ENCODE measurements around the gene C4orf54. TPM values are rescaled to one million over a fixed set of nuclear protein-coding genes. Genes with fewer than 3 reads are reported as not detected.
A peak's percentile ranks its signal among the peaks of the same experiment; 100 is the strongest.

The C4orf54 gene
- total RNA-seq, 2 experiments from 2014 or later = not detected

GRCh38 chr4:99615170-99615820 lies 42.3 kb downstream of the C4orf54 start:
- intact Hi-C loops (cut with micrococcal nuclease; ENCODE audit: unreplicated experiment) = no loop called here
- CTCF ChIA-PET (ENCODE audit: unreplicated experiment) = no interaction called here
- no peaks in the 10 kb centered on the region for H3K36me3 ChIP-seq (ENCODE audit: insufficient read depth, low read length)
- no TSS peak for BruUV-seq (replicated peaks)
- TF ChIP-seq CTCF (conservative IDR thresholded peaks at IDR 0.05; ENCODE audit: low read length) (peak; percentile 49), EZH2phosphoT487 (IDR thresholded peaks at IDR 0.05; ENCODE audit: borderline replicate concordance, low read depth, low read length) (no peak)
- H4K20me1 ChIP-seq (ENCODE audit: insufficient read depth, low read length) = no peaks in the 10 kb centered on the region
- H3K4me2 ChIP-seq (ENCODE audit: low read length) = no peak overlapping the region
- H3K27ac ChIP-seq (ENCODE audit: low read depth, low read length, poor library complexity, severe bottlenecking) = no peak overlapping the region
- DNase-seq (ENCODE audit: low spot score) = no peak
- POLR2A ChIA-PET = interaction anchor here (0.6 kb wide), 1 partner anchor 49 kb away, joined by 4 read pairs; no protein-coding TSS in a partner anchor
- no peaks in the 10 kb centered on the region for H3K4me1 ChIP-seq (ENCODE audit: insufficient read depth, low read length, poor library complexity, severe bottlenecking)
- no peaks in the 10 kb centered on the region for H3K9me2 ChIP-seq (ENCODE audit: insufficient read depth, low read length)
- H2AFZ ChIP-seq (ENCODE audit: low read length) = no peak overlapping the region
- no peaks in the 10 kb centered on the region for H3K9me3 ChIP-seq (ENCODE audit: low read length)
- no peaks in the 10 kb centered on the region for H3K79me2 ChIP-seq (ENCODE audit: insufficient read depth, low read depth, low read length)
- no peak overlapping the region for H3K4me3 ChIP-seq (ENCODE audit: low read depth, low read length, poor library complexity, severe bottlenecking)

GRCh38 chr4:99614491-99614890 lies 43.1 kb downstream of the C4orf54 start:
- Histone ChIP-seq H3K4me3 (ENCODE audit: low read depth, low read length, poor library complexity, severe bottlenecking) (no peak overlapping the region), H3K4me2 (ENCODE audit: low read length) (no peak overlapping the region), H4K20me1 (ENCODE audit: insufficient read depth, low read length) (no peaks in the 10 kb centered on the region), H3K79me2 (ENCODE audit: insufficient read depth, low read depth, low read length) (no peaks in the 10 kb centered on the region), H3K4me1 (ENCODE audit: insufficient read depth, low read length, poor library complexity, severe bottlenecking) (no peaks in the 10 kb centered on the region), H3K27ac (ENCODE audit: low read depth, low read length, poor library complexity, severe bottlenecking) (no peak overlapping the region), H3K36me3 (ENCODE audit: insufficient read depth, low read length) (no peaks in the 10 kb centered on the region), H2AFZ (ENCODE audit: low read length) (no peak overlapping the region), H3K9me2 (ENCODE audit: insufficient read depth, low read length) (no peaks in the 10 kb centered on the region), H3K9me3 (ENCODE audit: low read length) (no peaks in the 10 kb centered on the region)
- DNase-seq (ENCODE audit: low spot score) = no peak
- no peak for TF ChIP-seq EZH2phosphoT487 (IDR thresholded peaks at IDR 0.05; ENCODE audit: borderline replicate concordance, low read depth, low read length)
- ChIA-PET CTCF (ENCODE audit: unreplicated experiment) (no interaction called here), POLR2A (interaction anchor here (1.1 kb wide), 1 partner anchor 51 kb away, joined by 3 read pairs; the partner anchor contains the start of gene TRMT10A)
- intact Hi-C loops (cut with micrococcal nuclease; ENCODE audit: unreplicated experiment) = no loop called here
- BruUV-seq (replicated peaks) = no TSS peak

GRCh38 chr4:99612704-99613103 lies 44.9 kb downstream of the C4orf54 start:
- no peaks in the 10 kb centered on the region for H3K79me2 ChIP-seq (ENCODE audit: insufficient read depth, low read depth, low read length)
- ChIA-PET POLR2A (interaction anchor here (0.6 to 1.2 kb wide), 3 partner anchors 9 to 538 kb away, joined by 3 to 4 read pairs (median 3); no protein-coding TSS in a partner anchor), CTCF (ENCODE audit: unreplicated experiment) (interaction anchor here (0.8 kb wide), 1 partner anchor 10 kb away, joined by 5 read pairs; no protein-coding TSS in a partner anchor)
- no peak for DNase-seq (ENCODE audit: low spot score)
- no peak overlapping the region for H3K27ac ChIP-seq (ENCODE audit: low read depth, low read length, poor library complexity, severe bottlenecking)
- TF ChIP-seq EZH2phosphoT487 (IDR thresholded peaks at IDR 0.05; ENCODE audit: borderline replicate concordance, low read depth, low read length) (no peak), CTCF (conservative IDR thresholded peaks at IDR 0.05; ENCODE audit: low read length) (no peak)
- no TSS peak for BruUV-seq (replicated peaks)
- H2AFZ ChIP-seq (ENCODE audit: low read length) = no peak overlapping the region
- no peaks in the 10 kb centered on the region for H4K20me1 ChIP-seq (ENCODE audit: insufficient read depth, low read length)
- intact Hi-C loops (cut with micrococcal nuclease; ENCODE audit: unreplicated experiment) = no loop called here
- no peak overlapping the region for H3K4me2 ChIP-seq (ENCODE audit: low read length)
- no peaks in the 10 kb centered on the region for H3K36me3 ChIP-seq (ENCODE audit: insufficient read depth, low read length)
- no peaks in the 10 kb centered on the region for H3K4me1 ChIP-seq (ENCODE audit: insufficient read depth, low read length, poor library complexity, severe bottlenecking)
- H3K4me3 ChIP-seq (ENCODE audit: low read depth, low read length, poor library complexity, severe bottlenecking) = no peak overlapping the region
- no peaks in the 10 kb centered on the region for H3K9me2 ChIP-seq (ENCODE audit: insufficient read depth, low read length)
- H3K9me3 ChIP-seq (ENCODE audit: low read length) = no peaks in the 10 kb centered on the region

Data from OCI-LY7 (cell line).